Head of caudate nucleus (tissue), 42 donors: ENCODE data around the gene ARHGEF11.
A peak's percentile ranks its signal among the peaks of the same experiment; 100 is the strongest.

Experiments
- DNase-seq, 42 donors: peaks; one replicate each; pipeline versions ENCODE4 v3.0.0 to v3.0.0-alpha.2; 2020 to 2021; ENCODE audit warnings: mixed read lengths in 7 of 42
- intact Hi-C: fragments of 100-400 bp; cut with DNase I; formaldehyde crosslinking; loops from one replicate; pipeline ENCODE4 v1.15.0; 2022

The ARHGEF11 gene

GRCh38 chr1:156925154-156926010 is 120.2 kb downstream of the ARHGEF11 start:
- DNase-seq: no peak
- intact Hi-C loops: no loop called here

- intact Hi-C loops: no loop called here
- no peak for DNase-seq
These were observed 120.9 kb downstream of the ARHGEF11 start for GRCh38 chr1:156924478-156925153.

- no peak for DNase-seq
- intact Hi-C loops: no loop called here
These were observed 121.7 kb downstream of the ARHGEF11 start for GRCh38 chr1:156923670-156924477.

- intact Hi-C loops: no loop called here
These were observed 122.4 kb downstream of the ARHGEF11 start for GRCh38 chr1:156922986-156923669.

GRCh38 chr1:156921053-156921529 is 124.5 kb downstream of the ARHGEF11 start:
- intact Hi-C loops: no loop called here
- no peak for DNase-seq

More at GRCh38 chr1:156922986-156923669, 122.4 kb downstream of the ARHGEF11 start:
- DNase-seq: no peak

GRCh38 chr1:156920233-156921052 is 125.1 kb downstream of the ARHGEF11 start, which contains the start of gene LRRC71:
TSS of gene LRRC71 (plus strand) at chr1:156920632. CDS start at chr1:156920804, 172 bp downstream.
- peak in 41 of 42 donors; percentile 27 to 86 (median 66) for DNase-seq
- intact Hi-C loops: no loop called here

- intact Hi-C loops: no loop called here
- no peak for DNase-seq
These were observed 131.1 kb downstream of the ARHGEF11 start for GRCh38 chr1:156914440-156914856.

GRCh38 chr1:156913809-156914387 is 131.6 kb downstream of the ARHGEF11 start:
- intact Hi-C loops: no loop called here
- no peak for DNase-seq

- DNase-seq: peak in 12 of 42 donors; percentile 17 to 60 (median 34)
- intact Hi-C loops: no loop called here
These were observed 132.4 kb downstream of the ARHGEF11 start for GRCh38 chr1:156912861-156913808.

- intact Hi-C loops: no loop called here
- no peak for DNase-seq
These were observed 133.2 kb downstream of the ARHGEF11 start for GRCh38 chr1:156912310-156912709.

- no peak for DNase-seq
- intact Hi-C loops: no loop called here
These were observed 133.8 kb downstream of the ARHGEF11 start for GRCh38 chr1:156911577-156912298.

- DNase-seq: peak in 28 of 42 donors; percentile 20 to 81 (median 42)
- intact Hi-C loops: no loop called here
These were observed 135.2 kb downstream of the ARHGEF11 start for GRCh38 chr1:156910309-156910782.

GRCh38 chr1:156909671-156910070 is 135.9 kb downstream of the ARHGEF11 start:
- DNase-seq: no peak

GRCh38 chr1:156908955-156909354 is 136.6 kb downstream of the ARHGEF11 start:
- no peak for DNase-seq
- intact Hi-C loops: no loop called here

More at GRCh38 chr1:156909671-156910070, 135.9 kb downstream of the ARHGEF11 start:
- intact Hi-C loops: no loop called here

GRCh38 chr1:156908541-156908940 is 137.0 kb downstream of the ARHGEF11 start:
- DNase-seq: no peak
- intact Hi-C loops: no loop called here
